Measurements from ENCODE around the gene FILIP1L.
"Not testable (repeated sequence)": the region's sequence is repeated elsewhere in the genome, so short reads cannot be mapped to it uniquely, and the experiment has no call there.

FILIP1L gene

DNA sequence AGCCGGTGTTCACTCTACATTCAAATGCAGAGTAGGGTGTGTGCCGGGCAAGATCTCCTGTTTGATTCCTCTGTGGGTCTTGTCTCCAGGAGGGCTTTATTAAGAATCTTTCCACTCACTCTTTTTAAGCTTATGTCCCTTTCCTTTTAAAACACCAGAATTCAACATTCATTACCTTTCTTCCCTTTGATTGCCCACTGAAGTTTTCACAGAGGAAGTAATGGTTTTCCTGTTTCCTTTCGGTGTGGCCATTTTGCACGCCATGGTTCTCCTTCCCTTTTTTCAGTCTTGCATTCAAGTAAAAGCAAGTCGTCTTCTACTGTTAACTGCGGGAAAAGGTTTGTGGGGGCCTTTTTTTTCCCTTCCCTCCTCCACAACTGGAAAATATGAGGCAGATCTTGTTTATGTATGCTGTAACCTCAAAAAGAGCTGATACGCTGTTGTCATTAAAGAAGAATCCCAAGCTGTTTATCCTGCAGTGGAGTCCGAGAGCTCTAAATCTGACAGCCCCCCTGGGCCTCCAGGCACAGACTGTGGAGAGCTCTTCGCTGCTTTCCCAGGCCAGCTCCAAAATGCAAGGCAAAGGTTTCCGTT, 40.5 kb downstream of the FILIP1L start:
- DNase-seq (ENCODE audit: low spot score) = peak; percentile 61

DNA sequence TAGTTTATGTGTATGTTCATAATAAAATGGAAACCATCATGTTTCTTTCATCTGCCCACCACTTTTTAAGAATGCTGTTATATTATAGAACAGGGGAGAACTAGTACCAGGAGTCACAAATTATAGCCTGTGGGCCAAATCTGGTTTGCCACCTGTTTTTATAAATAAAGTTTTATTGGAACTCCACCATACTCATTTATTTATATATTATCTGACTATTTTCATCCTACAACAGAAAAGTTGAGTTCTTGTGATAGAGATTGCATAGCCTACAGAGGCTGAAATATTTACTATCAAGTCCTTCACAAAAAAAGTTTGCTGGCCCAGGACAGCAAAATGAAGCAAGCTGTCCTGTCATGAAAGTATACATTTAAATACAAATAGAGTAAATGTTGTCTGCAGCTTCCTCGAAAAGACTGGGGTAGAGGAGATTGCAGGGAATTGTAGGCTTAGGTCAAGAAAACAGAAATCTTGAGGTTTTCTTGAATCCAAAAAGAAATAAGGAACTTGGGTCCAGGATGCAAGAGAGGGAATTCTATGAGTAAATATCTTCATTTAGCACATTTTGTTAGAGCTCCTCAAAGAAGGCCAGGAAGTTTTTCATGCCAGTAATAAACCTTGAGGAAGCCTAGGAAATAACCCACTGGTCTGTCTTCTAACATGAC, 41.1 kb downstream of the FILIP1L start:
- no peak for DNase-seq (ENCODE audit: low spot score)

DNA sequence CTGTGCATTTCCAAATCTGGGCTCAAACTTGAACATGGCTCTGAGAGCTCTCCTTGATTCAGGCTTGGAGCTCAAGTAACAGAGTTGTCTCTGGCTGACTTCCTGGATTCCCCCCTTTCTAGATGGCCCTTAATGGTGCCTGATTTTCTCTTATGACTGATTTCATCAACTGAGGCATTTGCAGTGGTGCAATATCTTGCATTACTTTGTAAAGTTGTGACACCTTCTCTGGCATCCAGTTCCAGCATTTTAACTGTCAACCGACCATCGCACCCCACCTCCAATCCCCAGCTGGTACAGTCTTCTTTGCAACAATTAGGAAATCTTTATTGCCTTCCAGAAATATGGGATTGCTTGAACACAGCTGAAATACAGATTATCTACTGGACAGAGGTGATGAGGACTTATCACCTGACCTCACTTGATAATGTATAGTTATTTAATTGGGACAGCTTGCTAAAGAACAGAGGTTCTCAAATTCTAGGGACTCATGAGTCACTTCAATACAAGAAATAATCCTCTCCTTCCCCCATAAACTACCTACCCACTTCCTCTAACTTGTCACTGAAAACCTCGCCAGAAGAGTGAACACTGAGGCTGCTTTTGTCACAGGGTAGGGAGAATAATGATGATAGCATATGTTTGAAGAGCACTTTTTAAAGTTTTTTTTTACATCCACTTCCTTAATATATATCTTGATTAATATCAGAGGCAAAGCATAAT, 41.8 kb downstream of the FILIP1L start:
- no peak for DNase-seq (ENCODE audit: low spot score)

DNA sequence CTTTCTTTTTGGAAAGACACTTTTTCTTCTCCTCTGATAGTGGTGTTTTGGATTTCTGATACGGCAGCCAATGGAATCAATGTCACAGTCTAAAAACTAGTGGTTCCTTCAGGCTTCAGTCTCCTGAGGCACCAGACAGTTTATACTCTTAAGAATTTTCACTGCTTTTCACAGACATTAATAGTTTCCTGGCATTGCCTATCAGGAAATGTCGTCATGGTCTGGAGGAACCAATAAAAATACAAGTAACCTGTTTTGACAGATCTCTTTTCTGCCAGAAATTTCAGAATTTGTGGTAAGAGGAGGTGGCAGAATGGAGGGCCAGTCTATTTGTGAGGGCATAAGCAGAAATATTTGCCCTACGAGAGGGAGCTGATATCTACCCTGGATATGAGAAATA, 44.8 kb downstream of the FILIP1L start:
- no peak for DNase-seq (ENCODE audit: low spot score)

DNA sequence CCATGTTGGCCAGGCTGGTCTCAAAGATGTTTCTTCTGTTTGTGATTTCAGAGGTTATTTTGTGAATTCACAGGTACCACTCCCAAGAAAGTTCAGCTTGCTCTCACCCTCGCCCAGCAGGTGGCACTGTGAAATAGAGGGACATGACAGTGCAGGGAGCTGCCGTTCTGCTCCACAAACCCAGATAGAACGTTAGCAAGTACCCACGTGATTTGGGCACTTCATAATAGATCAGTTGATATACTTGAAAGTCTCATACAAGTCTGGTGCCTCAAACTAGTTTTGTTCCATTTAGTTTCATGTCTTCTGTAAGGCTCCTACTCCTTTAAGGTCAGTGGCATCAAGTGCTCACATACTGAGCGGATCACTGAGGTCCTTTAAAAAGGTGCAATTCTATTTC, 45.5 kb downstream of the FILIP1L start:
- peak; percentile 47 for DNase-seq (ENCODE audit: low spot score)

DNA sequence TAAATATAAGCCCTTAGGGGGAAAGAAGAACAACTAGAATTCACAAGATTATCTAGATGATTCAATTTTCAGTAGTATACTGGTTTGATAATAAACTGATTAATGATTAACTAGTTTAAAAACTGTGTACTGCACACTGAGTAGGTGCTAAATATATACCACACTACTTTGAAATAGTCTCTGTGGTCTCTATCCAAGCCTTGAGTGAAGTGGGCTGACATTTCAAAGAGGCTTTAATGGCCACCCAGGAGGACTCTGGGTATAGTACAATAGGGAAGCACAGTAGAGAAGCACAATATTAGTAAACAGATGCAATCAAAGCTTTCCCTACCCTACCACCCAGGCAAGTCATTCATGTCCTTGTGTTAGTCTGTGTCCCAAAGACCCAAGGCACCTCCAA, 46.7 kb downstream of the FILIP1L start:
- DNase-seq (ENCODE audit: low spot score) = no peak

DNA sequence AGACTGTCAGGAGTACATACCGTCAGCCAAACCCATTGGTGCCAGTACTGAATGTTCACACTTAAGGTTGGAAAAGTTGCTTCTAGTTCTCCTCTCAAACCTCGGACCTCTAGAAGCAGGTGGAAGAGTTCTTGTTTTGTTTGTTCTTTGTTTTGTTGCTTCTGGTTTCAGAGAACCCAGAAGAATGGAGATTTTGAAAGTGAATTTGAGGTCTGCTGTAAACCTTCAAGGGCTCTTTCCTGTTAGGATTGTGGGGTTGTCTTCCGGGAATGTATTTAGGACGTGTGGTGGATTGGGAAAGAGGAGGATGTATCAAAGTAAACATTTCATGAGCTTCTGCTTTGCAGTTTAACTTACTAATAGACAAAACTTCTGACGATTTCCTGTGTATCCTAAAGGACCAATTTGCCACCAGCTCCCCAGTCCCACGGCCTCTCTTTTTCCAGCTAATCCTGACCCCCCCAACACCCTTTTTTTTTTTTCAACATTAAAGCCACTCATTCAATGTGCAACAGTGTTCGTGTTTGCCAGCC, 50.3 kb downstream of the FILIP1L start:
- DNase-seq (ENCODE audit: low spot score) = no peak

DNA sequence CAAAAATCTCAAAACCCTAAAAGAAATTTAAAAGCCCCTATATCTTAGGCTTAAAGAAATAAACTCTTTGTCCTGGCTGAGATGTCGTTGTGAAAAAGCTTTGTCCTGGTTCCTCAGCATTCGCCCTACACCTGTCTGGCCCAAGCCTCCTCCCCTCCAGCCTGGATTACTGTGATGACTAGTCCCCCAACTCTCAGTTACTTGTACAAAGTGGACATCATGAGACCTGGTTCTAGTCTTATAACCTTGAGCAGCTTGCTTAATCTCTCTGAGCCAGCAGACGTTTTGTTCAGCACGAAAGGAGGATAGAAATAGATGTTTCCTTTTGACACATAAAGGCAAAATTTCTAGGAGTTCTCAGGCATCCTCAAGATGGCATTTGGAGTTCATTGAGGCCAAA, 51.6 kb downstream of the FILIP1L start:
- no peak for DNase-seq (ENCODE audit: low spot score)

DNA sequence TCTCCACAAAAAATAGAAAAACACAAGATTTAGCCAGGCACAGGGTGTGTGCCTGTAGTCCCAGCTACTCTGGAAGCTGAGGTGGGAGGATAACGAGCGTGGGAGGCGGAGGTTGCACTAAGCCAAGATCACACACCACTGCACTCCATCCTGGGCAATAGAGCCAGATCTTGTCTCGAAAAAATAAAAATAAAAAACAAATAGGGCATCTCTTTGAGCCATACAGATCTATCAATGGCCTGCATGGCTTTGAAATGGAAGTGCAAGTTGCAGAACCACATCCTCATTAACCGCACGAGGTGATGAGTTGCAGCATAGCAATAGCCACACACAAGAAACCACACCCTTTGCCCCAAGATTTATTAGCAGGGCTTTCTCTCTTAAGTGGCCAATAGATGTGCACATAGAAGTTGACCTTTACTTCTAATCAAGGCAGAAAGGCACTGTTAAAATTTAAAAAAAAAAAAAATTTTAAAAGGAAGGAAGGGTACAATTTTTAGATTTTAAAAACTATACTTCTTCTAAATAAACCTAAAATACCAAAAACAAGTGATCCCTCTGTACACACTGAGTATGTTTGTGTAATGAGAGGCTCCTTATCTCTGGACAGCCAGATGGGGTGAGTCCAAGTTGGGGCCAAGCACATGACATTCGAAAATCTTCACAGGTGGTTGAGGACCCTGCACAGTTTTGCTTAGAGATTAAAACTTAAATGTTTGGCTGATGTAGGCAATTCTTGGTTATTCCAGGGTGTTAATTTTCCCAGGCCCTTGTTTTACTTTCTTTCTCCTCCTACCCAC, 53.4 kb downstream of the FILIP1L start:
- DNase-seq (ENCODE audit: low spot score) = no peak

DNA sequence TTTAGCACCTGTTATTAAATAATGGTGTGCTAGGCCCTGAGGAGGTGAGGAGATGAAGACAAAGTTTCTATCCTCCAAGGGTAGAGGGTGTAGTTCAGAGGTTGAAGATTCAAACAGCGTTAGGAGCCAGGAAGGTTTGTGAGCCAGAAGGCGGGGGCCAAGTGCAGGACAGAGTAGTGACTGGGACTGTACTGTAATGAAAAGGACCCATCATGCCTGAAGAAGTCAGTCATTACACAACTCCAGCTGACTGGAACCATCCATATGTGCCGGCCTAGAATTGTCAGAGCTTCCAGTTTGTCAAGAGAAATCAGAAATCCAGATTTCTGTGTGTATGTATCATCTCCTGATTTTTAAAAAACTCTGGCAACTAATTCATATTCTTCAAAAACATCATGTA, 54.8 kb downstream of the FILIP1L start:
- DNase-seq (ENCODE audit: low spot score) = no peak

DNA sequence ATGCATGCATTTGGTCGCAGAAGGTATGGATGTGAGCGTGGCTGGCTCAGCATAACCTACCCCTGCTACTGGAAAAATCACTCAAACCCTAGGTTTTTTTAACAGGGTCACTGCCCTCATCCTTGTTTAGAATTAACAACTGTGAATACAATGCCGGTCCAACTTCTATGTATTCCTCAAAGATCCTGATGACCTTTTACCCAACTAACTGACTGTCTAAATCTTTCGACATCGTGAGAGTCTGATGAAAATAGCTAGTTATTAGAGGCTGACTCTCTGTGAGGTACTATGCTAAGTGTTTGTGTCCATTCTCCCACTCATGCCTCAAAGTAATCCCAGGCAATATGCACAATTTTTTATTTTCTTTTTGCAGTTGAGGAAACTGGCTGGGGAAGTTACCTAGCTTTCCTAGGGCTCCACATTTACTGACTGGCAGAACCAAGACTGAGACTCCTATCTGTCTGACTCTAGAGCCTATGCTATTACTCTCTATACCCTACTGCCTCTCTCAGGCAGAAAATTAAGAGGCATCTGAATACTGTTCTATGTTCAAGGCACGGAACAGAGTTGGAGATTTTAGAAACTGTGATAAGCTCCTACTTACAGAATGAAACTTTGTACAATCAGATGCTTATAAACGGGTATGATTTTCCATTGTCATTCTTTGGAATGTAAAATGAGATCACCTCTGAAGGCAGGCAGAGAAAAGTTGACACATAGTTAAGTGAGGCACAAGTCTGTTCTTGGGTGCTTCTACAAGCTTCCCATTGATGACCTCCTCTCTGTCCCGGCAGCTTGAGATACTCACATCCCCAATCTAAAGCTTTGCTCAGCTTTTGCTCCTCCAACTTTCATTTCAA, 56.4 kb downstream of the FILIP1L start:
- DNase-seq (ENCODE audit: low spot score) = no peak

DNA sequence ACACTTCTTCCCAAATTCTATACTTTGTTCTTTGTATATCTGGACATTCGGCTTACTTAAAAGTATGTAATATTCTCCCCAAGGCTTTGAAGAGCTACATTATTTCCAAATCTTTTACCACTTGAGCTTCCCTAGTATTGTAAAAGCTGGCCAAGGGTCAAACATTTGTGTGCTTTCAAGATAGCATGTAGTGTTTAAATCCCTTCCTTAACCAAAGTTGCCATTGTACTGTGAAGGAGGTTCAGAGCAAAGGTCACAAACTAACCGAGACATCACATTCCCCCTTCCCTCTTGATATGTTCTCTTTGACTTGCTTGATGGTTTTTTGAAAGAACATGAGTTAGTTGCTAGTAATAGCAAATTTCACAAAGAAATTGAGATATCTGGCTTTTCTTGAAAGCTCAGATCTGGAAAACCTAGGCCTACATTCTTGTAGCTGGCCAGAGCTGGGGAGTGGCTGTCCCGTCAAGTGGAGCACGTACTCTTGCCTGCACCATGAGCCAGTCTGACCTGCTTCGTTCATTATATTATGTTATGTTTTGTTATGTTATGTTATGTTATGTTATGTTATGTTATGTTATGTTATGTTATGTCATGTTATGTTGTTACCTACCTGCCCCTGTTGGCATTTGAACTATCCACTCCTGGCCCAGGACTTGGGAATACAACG, 60.2 kb downstream of the FILIP1L start:
- no peak for DNase-seq (ENCODE audit: low spot score)

DNA sequence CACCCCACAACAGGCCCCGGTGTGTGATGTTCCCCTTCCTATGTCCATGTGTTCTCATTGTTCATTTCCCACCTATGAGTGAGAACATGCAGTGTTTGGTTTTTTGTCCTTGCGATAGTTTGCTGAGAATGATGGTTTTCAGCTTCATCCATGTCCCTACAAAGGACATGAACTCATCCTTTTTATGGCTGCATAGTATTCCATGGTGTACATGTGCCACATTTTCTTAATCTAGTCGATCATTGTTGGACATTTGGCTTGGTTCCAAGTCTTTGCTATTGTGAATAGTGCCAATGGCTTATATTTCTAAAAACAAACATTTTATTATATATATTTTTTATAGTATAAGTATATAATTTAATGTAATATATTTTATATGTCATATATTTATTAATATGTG, 62.8 kb downstream of the FILIP1L start:
- not testable (repeated sequence) for DNase-seq (ENCODE audit: low spot score)

DNA sequence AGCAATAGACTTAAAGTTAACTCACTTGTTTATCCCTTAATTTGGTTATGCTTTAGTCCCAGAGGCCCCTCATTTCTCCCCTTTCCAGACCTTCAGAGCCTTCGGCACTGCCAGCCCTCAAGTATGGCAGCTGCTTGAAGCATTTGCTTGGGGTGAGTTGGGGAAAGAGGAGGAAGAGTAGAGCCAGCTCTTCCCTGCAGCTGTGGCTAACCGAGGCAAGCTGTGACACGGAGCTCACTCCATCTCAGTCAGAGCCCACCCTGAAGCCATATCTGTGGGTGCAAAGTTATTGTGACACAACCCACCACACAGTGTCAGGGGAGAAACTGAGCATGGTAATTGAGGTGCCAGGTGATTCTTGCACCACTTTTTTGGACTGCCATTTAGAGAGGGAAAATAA, 66.1 kb downstream of the FILIP1L start:
- no peak for DNase-seq (ENCODE audit: low spot score)

DNA sequence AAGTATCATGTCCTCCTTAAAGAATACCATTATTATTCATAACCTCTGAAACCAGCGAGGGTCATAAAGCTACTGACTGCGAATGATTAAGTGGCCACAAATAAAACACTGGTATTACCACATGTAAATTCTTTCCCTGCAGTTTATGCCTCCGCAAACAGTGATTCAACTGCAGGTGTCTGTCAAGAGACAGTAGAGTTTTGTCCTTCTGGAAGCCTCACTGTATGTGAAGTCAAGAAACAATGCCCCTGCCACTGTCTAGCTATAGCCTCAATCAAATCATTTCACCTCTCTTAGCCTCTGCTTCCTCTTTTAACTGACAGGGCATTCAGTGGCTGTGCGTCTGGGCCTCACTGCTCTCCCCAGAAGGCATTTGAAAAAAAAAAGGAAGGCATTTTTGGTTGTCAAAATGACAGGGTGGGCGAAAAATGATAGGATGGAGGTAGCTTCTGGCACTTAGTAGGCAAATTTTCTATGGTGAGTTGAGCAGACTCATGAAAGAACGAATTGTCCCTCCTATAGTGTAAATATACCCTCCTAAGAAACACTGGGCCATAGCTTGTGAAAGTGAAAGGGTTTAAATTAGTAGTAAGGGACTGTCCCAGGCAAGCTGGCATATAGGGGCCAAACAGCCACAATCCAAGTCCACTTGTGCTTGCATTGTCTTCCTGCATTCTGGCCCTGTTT, 66.7 kb downstream of the FILIP1L start:
- DNase-seq (ENCODE audit: low spot score) = peak; percentile 41

DNA sequence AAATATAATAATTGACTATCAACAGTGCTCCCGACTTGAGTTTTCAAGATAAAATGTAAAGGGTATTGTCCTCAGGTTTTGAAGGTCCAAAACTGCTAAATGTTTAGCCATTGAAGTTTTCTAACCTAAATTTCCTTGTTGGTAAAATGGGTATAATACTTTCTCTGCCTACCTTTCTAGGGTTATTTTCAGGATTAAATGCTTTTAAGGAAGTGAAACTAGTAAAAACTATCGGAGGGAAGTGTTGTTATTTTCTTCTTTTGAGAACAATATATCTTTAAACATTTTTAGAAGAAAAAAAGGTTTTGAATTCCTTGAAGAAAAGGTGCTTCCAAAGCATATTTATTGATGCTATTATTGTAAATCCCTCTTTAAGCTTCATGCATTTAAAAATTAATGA, 67.3 kb downstream of the FILIP1L start:
- DNase-seq (ENCODE audit: low spot score) = no peak

DNA sequence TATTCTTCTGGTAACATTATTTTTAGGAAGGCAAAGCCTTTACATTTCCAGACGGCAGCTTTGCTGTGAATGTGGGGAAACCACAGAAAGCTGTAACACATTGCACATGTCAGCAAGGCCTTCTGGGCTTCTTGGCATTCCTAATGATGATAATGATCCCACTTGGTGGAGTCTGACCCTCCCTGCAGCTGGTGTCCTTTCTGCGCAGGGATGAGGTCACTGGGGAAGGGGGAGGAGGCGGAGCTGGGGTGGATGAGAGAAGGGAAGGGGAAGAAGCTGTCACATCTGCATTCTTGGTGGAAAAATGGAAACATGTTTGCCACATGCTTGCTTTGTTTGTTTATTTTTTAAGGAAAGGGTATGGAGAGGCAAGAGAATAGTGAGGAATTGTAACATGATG, 68.6 kb downstream of the FILIP1L start:
- peak; percentile 31 for DNase-seq (ENCODE audit: low spot score)

DNA sequence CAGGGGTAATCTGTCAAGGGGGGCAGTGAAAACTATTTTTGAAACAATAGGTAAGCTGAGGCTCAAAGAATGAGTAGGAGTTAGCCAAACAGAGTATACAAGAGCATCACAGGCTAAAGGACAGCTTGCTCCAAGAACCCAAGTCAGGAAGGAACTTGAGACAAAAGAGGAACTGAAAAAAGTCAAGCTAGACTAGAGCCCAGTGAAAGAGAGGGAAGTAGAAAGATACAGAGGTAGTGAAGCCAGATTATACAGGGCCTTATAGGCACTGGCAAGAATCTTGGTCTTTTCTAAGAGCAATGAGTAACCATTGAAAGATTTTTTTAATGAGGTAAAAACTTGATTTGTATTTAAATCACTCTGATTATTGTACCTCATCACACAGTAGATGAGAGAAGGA, 69.9 kb downstream of the FILIP1L start:
- no peak for DNase-seq (ENCODE audit: low spot score)

DNA sequence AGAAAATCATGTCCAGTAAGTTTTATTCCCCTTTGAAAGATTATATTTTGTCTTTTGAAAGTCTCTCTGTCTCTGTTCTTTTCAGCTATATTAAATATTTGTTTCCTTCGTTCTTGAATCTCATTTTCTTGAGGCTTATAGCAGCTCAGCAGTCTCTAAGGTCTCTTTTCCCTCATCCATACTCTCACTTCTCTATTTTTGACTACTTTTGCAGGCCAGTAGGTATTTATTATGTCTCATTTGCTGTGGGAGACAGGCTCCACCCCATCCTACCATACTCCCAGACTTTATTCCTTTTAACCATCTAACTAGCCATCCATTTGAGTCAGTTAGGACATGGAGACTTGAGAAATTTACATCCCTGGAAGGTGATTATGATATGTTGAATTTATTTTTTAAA, 71.0 kb downstream of the FILIP1L start:
- no peak for DNase-seq (ENCODE audit: low spot score)

Data from hepatic stellate cell (primary cell).